HL-60 (cell line): ENCODE measurements around the gene PIK3C3.

ENCODE experiments used
- DNase-seq, 2 experiments: peaks; one replicate each; pipeline ENCODE4 v3.0.0-alpha.2; 2010 to 2020; ENCODE audit warnings: low read depth in 1 of 2, low spot score in 1 of 2
- H3K27ac ChIP-seq: fragments of 250-450 bp; sonication (Bioruptor Pico); replicated peaks from 2 replicates; pipeline ENCODE4 v1.5.1; 2020; ENCODE audit warnings: mild to moderate bottlenecking, moderate library complexity
- H3K27me3 ChIP-seq: fragments of 250-450 bp; sonication (Bioruptor Pico); 2 replicates; pipeline ENCODE4 v1.5.1; 2021; ENCODE audit warnings: mild to moderate bottlenecking, moderate library complexity; ENCODE audit not compliant: insufficient read depth, poor library complexity, severe bottlenecking
- H3K4me3 ChIP-seq: replicated peaks from 2 replicates; pipeline ENCODE4 v1.5.1; 2011; ENCODE audit warnings: mild to moderate bottlenecking, control low read depth, low read length; ENCODE audit not compliant: insufficient read depth
- GABPA ChIP-seq: IDR thresholded peaks from 2 replicates; pipeline ENCODE4 v1.6.1; 2012; ENCODE audit warnings: low read depth
- POLR2AphosphoS5 ChIP-seq: IDR thresholded peaks from 2 replicates; pipeline ENCODE4 v1.6.1; 2012; ENCODE audit warnings: low read depth
- SPI1 ChIP-seq: IDR thresholded peaks from 2 replicates; pipeline ENCODE4 v1.6.1; 2012; ENCODE audit warnings: low read depth, mild to moderate bottlenecking, borderline replicate concordance
- TF ChIP-seq, protein P1 (sequence below): IDR thresholded peaks from 2 replicates; pipeline ENCODE4 v1.6.1; 2012; ENCODE audit warnings: low read depth; ENCODE audit not compliant: insufficient replicate concordance
- TF ChIP-seq, protein P2 (sequence below): IDR thresholded peaks from one replicate; pipeline ENCODE4 v1.5.1; 2011; ENCODE audit warnings: low read length, control low read depth, inconsistent platforms; ENCODE audit not compliant: insufficient read depth

The PIK3C3 gene

GRCh38 chr18:42086288-42086687, 131.3 kb downstream of the PIK3C3 start:
- no peak overlapping the region for H3K4me3 ChIP-seq
- no peak overlapping the region for H3K27ac ChIP-seq
- TF ChIP-seq, protein P1, sequence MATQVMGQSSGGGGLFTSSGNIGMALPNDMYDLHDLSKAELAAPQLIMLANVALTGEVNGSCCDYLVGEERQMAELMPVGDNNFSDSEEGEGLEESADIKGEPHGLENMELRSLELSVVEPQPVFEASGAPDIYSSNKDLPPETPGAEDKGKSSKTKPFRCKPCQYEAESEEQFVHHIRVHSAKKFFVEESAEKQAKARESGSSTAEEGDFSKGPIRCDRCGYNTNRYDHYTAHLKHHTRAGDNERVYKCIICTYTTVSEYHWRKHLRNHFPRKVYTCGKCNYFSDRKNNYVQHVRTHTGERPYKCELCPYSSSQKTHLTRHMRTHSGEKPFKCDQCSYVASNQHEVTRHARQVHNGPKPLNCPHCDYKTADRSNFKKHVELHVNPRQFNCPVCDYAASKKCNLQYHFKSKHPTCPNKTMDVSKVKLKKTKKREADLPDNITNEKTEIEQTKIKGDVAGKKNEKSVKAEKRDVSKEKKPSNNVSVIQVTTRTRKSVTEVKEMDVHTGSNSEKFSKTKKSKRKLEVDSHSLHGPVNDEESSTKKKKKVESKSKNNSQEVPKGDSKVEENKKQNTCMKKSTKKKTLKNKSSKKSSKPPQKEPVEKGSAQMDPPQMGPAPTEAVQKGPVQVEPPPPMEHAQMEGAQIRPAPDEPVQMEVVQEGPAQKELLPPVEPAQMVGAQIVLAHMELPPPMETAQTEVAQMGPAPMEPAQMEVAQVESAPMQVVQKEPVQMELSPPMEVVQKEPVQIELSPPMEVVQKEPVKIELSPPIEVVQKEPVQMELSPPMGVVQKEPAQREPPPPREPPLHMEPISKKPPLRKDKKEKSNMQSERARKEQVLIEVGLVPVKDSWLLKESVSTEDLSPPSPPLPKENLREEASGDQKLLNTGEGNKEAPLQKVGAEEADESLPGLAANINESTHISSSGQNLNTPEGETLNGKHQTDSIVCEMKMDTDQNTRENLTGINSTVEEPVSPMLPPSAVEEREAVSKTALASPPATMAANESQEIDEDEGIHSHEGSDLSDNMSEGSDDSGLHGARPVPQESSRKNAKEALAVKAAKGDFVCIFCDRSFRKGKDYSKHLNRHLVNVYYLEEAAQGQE, result no peak
- TF ChIP-seq POLR2AphosphoS5 (no peak), SPI1 (no peak), GABPA (no peak)
- TF ChIP-seq, protein P2, sequence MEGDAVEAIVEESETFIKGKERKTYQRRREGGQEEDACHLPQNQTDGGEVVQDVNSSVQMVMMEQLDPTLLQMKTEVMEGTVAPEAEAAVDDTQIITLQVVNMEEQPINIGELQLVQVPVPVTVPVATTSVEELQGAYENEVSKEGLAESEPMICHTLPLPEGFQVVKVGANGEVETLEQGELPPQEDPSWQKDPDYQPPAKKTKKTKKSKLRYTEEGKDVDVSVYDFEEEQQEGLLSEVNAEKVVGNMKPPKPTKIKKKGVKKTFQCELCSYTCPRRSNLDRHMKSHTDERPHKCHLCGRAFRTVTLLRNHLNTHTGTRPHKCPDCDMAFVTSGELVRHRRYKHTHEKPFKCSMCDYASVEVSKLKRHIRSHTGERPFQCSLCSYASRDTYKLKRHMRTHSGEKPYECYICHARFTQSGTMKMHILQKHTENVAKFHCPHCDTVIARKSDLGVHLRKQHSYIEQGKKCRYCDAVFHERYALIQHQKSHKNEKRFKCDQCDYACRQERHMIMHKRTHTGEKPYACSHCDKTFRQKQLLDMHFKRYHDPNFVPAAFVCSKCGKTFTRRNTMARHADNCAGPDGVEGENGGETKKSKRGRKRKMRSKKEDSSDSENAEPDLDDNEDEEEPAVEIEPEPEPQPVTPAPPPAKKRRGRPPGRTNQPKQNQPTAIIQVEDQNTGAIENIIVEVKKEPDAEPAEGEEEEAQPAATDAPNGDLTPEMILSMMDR, result no peak
- H3K27me3 ChIP-seq, result no peaks in the 10 kb centered on the region
- no peak for DNase-seq

DNA sequence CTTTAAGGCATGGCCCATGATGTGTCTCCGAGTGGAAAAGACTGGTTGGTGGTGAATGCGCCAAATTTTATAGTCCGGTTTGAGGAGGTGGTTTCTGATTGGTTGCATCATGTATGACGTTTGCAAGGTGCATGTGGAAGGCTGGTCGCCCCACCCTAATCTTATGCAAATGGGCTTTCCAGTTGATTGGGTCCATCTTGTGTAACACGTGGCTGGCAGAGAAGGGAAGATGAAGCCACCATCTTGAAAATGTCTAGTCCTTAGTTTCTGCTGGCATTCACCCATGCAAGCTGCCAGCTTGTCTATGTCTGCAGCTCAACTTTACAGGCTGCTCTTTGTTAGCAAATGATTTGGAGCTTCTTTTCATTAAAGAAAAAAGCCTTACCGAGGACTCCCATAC, 132.2 kb downstream of the PIK3C3 start:
- H3K27ac ChIP-seq, result no peak overlapping the region
- no peak overlapping the region for H3K4me3 ChIP-seq
- no peaks in the 10 kb centered on the region for H3K27me3 ChIP-seq
- DNase-seq, result no peak
- no peak for TF ChIP-seq POLR2AphosphoS5
- TF ChIP-seq, protein P1, result no peak
- TF ChIP-seq, protein P2, result no peak
- no peak for TF ChIP-seq GABPA
- no peak for TF ChIP-seq SPI1

DNA sequence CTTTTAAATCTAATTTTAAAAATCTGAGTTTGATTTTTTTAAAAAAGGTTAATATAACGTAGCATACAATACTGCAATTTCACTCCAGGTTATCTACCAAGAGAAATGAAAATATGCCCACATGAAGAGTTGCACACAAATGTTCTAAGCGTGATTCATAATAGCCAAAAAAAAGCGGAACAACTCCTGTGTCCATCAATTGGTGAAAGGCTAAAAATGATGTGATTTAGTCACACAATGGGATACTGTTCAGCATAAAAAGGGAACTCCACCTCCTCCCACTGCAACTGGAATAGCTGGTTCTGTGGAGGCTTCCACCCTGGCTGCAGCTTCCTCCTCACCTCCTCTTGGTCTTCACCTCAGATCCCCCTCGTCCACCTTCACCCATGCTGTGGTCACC, 132.8 kb downstream of the PIK3C3 start:
- TF ChIP-seq, protein P1, result no peak
- 0 out of 2 replicates have a peak, but pooled peaks have one; percentile 22 for TF ChIP-seq SPI1
- DNase-seq, result no peak
- no peak overlapping the region for H3K27ac ChIP-seq
- H3K27me3 ChIP-seq, result no peaks in the 10 kb centered on the region
- no peak overlapping the region for H3K4me3 ChIP-seq

DNA sequence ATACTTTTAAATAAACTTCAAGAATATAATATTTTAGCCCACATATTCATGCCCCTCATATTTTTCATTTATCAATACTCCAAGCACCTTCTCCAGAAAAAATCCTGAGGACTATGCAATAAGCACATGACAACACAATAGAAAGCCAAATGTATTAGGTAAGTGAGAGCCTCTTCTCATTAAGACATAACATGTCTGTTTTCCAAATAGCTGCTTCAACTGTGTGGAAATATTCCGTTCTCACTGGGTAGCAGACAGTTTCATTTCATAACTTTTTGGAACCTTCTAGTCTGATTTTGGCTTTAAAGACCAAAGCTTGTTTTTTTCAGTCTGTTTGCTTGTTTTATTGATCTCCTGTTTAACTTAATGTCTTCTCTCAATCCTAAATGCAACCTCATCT, 137.8 kb downstream of the PIK3C3 start:
- Histone ChIP-seq H3K27me3 (no peaks in the 10 kb centered on the region), H3K4me3 (no peak overlapping the region), H3K27ac (no peak overlapping the region)
- peak in 1 of 2 experiments; percentile 14 for DNase-seq
- TF ChIP-seq POLR2AphosphoS5 (no peak), GABPA (no peak), SPI1 (no peak)
- TF ChIP-seq, protein P1, result no peak
- TF ChIP-seq, protein P2, result no peak
